KMS-11 (cell line): Measurements from ENCODE around the gene WDR27.

Experiments
- H2AFZ ChIP-seq: fragments of 200-600 bp; sonication (generic); 2 replicates; pipeline ENCODE4 v1.6.1; 2016; ENCODE audit warnings: antibody characterized with exemption, mixed run types, low read depth
- H3K27ac ChIP-seq: fragments of 200-600 bp; sonication (generic); 2 replicates; pipeline ENCODE4 v1.6.1; 2016; ENCODE audit warnings: mild to moderate bottlenecking, mixed run types
- H3K27me3 ChIP-seq: fragments of 200-600 bp; sonication (generic); 2 replicates; pipeline ENCODE4 v1.6.1; 2017; ENCODE audit warnings: mild to moderate bottlenecking, low read depth, mixed run types, moderate library complexity; ENCODE audit not compliant: insufficient read depth
- H3K36me3 ChIP-seq: fragments of 200-600 bp; sonication (generic); 2 replicates; pipeline ENCODE4 v1.6.1; 2017; ENCODE audit warnings: mild to moderate bottlenecking, mixed run types; ENCODE audit not compliant: insufficient read depth
- H3K4me1 ChIP-seq: fragments of 200-600 bp; sonication (generic); 2 replicates; pipeline ENCODE4 v1.6.1; 2016; ENCODE audit warnings: mild to moderate bottlenecking, low read depth, mixed run types; ENCODE audit not compliant: poor library complexity, severe bottlenecking
- H3K4me2 ChIP-seq: fragments of 200-600 bp; sonication (generic); 2 replicates; pipeline ENCODE4 v1.7.0; 2016; ENCODE audit warnings: mild to moderate bottlenecking, mixed run types
- H3K4me3 ChIP-seq: fragments of 200-600 bp; sonication (generic); IDR thresholded peaks from 2 replicates; pipeline ENCODE4 v1.6.1; 2017; ENCODE audit warnings: low read depth, low read length, mixed read lengths; ENCODE audit not compliant: insufficient read depth
- H3K79me2 ChIP-seq: fragments of 200-600 bp; sonication (generic); 2 replicates; pipeline ENCODE4 v1.6.1; 2016; ENCODE audit warnings: low read depth, mixed run types; ENCODE audit not compliant: insufficient read depth
- H3K9ac ChIP-seq: fragments of 200-600 bp; sonication (generic); 2 replicates; pipeline ENCODE4 v1.6.1; 2016; ENCODE audit warnings: mild to moderate bottlenecking, mixed run types
- H4K20me1 ChIP-seq: fragments of 200-600 bp; sonication (generic); 2 replicates; pipeline ENCODE4 v1.6.1; 2016; ENCODE audit warnings: mild to moderate bottlenecking, mixed run types; ENCODE audit not compliant: insufficient read depth
- TF ChIP-seq, protein P1 (sequence below): fragments of 200-600 bp; sonication (generic); conservative IDR thresholded peaks from 2 replicates; pipeline ENCODE4 v1.6.1; 2017; ENCODE audit warnings: low read depth, mild to moderate bottlenecking, antibody characterized with exemption, low read length, moderate library complexity, mixed read lengths

Gene WDR27

DNA sequence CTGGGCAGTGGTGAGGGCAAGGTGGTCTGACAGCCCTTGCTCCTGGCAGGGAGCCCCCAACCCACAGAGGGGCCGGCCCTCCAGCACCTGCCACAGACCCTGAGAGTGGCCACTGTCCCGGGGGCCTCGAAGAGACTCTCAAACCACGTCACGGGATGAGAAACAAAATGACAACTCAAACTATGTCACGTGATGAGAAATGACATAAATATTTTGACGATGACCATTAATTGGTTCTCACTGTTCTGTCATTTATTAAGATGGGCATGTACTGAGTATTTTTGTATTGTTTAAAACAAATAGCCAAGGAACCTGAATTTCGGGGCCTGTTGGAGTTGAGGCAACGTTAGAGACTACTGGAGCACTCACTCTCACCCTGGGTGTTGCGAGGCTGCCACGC lies 135.5 kb downstream of the WDR27 start:
- TF ChIP-seq, protein P1, sequence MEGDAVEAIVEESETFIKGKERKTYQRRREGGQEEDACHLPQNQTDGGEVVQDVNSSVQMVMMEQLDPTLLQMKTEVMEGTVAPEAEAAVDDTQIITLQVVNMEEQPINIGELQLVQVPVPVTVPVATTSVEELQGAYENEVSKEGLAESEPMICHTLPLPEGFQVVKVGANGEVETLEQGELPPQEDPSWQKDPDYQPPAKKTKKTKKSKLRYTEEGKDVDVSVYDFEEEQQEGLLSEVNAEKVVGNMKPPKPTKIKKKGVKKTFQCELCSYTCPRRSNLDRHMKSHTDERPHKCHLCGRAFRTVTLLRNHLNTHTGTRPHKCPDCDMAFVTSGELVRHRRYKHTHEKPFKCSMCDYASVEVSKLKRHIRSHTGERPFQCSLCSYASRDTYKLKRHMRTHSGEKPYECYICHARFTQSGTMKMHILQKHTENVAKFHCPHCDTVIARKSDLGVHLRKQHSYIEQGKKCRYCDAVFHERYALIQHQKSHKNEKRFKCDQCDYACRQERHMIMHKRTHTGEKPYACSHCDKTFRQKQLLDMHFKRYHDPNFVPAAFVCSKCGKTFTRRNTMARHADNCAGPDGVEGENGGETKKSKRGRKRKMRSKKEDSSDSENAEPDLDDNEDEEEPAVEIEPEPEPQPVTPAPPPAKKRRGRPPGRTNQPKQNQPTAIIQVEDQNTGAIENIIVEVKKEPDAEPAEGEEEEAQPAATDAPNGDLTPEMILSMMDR = no peak
- H3K9ac ChIP-seq = no peak overlapping the region
- no peak overlapping the region for H3K4me3 ChIP-seq
- no peaks in the 10 kb centered on the region for H3K36me3 ChIP-seq
- no peaks in the 10 kb centered on the region for H4K20me1 ChIP-seq
- H3K4me2 ChIP-seq = no peak overlapping the region
- no peaks in the 10 kb centered on the region for H3K27me3 ChIP-seq
- H3K79me2 ChIP-seq = no peaks in the 10 kb centered on the region
- H2AFZ ChIP-seq = no peak overlapping the region
- H3K27ac ChIP-seq = no peak overlapping the region
- no peaks in the 10 kb centered on the region for H3K4me1 ChIP-seq

DNA sequence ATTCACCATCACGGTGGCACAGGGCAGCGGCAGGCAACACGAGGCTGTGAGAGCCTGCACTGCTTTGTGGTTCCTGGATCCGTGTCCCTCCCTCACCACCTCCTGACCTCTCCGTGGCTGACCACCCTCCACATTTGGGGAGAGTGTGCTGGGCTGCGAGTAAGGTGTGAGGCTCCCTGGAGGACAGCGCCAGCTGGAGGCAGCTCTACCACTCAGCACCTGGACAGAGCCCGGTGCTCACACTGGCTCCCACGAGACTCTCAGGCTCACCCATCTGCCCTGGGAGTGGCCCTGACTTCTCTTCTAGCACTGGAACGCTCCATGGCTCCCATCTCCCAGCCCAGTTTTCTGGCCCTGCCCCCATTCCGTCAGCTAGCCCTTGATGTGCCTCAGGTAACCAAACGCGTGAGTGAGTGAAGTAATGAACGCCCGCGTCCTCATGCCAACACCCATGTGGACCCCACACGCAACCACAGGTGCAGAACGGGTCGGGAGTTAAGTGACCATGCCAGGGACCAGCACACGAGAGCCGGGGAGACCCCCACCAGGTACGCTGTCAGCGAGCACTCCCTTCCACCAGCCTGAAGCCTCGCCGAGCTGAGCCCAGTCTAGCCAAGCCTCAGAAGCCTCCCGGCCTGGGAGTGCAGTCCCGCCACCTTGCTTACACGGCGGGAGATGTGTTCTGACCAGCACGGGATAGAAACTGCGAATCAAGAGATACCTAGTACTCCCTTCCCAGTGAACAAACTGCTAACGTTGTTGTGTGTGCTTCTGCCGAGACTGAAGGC lies 137.2 kb downstream of the WDR27 start:
- Histone ChIP-seq H4K20me1 (no peaks in the 10 kb centered on the region), H2AFZ (no peak overlapping the region), H3K4me1 (peaks cover 2% of the 10 kb centered on the region), H3K4me2 (no peak overlapping the region), H3K36me3 (no peaks in the 10 kb centered on the region), H3K79me2 (no peaks in the 10 kb centered on the region), H3K4me3 (no peak overlapping the region), H3K9ac (no peak overlapping the region), H3K27me3 (no peaks in the 10 kb centered on the region), H3K27ac (no peak overlapping the region)
- TF ChIP-seq, protein P1 = no peak

DNA sequence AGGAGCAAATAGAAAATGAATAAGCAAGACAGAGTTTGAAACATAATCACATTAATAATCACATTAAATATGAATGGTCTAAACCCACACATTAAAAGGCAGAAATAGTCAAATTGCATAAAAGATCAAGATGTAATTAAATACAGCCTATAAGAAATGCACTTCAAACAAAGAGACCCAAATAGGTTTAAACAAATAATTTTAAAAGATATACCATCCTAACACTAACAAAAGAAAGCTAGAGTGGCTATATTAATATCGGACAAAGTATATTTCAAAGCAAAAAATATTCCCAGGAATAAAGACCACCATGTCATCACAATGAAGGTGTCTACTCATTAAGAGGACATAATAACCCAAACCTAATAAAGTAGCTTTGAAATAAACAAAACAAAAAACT lies 140.2 kb downstream of the WDR27 start:
- Histone ChIP-seq H3K27ac (no peak overlapping the region), H2AFZ (no peak overlapping the region), H4K20me1 (no peaks in the 10 kb centered on the region), H3K4me3 (no peak overlapping the region), H3K36me3 (no peaks in the 10 kb centered on the region), H3K4me1 (peaks cover 29% of the 10 kb centered on the region), H3K27me3 (no peaks in the 10 kb centered on the region), H3K9ac (no peak overlapping the region), H3K4me2 (no peak overlapping the region), H3K79me2 (no peaks in the 10 kb centered on the region)
- TF ChIP-seq, protein P1 = no peak

DNA sequence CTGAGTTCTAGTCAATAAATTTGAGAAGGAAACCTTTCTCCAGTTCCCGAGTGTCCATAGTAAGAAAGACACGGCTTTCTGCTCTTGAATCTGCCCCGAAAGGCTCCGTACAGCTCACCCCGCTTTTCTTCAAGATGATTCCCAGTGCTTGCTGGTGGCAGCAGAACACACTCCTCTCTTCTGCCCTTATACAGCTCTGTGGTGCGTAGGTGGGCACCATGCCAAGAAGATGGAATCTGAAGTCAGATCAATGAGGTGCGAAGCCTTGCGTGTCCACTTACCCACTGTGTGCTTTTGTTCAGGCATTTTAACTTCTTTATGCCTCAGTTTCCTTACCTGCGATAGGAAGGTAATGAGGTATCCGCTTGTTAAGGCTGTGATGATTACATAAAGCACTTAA lies 142.2 kb downstream of the WDR27 start:
- TF ChIP-seq, protein P1 = no peak
- Histone ChIP-seq H3K36me3 (no peaks in the 10 kb centered on the region), H3K4me2 (no peak overlapping the region), H3K4me3 (no peak overlapping the region), H3K27ac (peak overlapping the region; percentile 98; the same call in 1 of the 2 replicates), H3K79me2 (no peaks in the 10 kb centered on the region), H3K4me1 (peaks cover 49% of the 10 kb centered on the region), H3K27me3 (no peaks in the 10 kb centered on the region), H4K20me1 (no peaks in the 10 kb centered on the region), H3K9ac (no peak overlapping the region), H2AFZ (no peak overlapping the region)
